ENCODE measurements around the gene TYMS.

DNA sequence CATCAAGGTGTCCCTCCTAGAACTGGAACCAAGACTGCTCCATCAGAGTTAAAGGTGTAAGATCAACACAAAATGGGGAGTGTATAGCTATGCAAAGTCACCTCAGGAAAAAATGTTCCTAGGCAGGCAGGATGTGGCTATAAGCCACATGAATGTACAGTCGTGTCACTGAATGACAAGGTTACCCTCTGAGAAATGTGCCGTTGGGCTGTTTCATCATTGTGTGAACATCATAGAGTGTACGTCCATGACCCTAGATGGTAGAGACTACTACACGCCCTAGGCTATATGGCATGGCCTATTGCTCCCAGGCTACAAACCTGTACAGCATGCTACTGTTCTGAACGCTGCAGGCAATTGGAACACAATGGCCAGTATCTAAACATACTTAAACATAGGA is 24.5 kb downstream of the TYMS start:
- TF ChIP-seq, protein P1, sequence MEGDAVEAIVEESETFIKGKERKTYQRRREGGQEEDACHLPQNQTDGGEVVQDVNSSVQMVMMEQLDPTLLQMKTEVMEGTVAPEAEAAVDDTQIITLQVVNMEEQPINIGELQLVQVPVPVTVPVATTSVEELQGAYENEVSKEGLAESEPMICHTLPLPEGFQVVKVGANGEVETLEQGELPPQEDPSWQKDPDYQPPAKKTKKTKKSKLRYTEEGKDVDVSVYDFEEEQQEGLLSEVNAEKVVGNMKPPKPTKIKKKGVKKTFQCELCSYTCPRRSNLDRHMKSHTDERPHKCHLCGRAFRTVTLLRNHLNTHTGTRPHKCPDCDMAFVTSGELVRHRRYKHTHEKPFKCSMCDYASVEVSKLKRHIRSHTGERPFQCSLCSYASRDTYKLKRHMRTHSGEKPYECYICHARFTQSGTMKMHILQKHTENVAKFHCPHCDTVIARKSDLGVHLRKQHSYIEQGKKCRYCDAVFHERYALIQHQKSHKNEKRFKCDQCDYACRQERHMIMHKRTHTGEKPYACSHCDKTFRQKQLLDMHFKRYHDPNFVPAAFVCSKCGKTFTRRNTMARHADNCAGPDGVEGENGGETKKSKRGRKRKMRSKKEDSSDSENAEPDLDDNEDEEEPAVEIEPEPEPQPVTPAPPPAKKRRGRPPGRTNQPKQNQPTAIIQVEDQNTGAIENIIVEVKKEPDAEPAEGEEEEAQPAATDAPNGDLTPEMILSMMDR (conservative IDR thresholded peaks at IDR 0.05): no peak
- no peak for TF ChIP-seq ZFX (IDR thresholded peaks at IDR 0.05)
